GM10266 (cell line): ENCODE measurements around the gene CD47.

Experiments
- DNase-seq: peaks from one replicate; pipeline ENCODE4 v3.0.0; 2012; ENCODE audit errors: extremely low spot score
- CTCF ChIP-seq: IDR thresholded peaks from 2 replicates; pipeline ENCODE4 v1.5.1; 2012; ENCODE audit warnings: mild to moderate bottlenecking, low read depth; ENCODE audit not compliant: control insufficient read depth, insufficient read depth; ENCODE audit errors: missing control alignments

CD47 gene

GRCh38 chr3:108017587-108017986 is 73.2 kb downstream of the CD47 start:
- TF ChIP-seq CTCF = no peak
- no peak for DNase-seq

- DNase-seq = no peak
- no peak for TF ChIP-seq CTCF
Observed at GRCh38 chr3:108014943-108015342, 75.9 kb downstream of the CD47 start.

GRCh38 chr3:108013141-108014055 is 77.4 kb downstream of the CD47 start:
- no peak for TF ChIP-seq CTCF
- DNase-seq = no peak

- DNase-seq = no peak
- no peak for TF ChIP-seq CTCF
Observed at GRCh38 chr3:108012304-108012703, 78.5 kb downstream of the CD47 start.

GRCh38 chr3:108011616-108012015 is 79.2 kb downstream of the CD47 start:
- no peak for TF ChIP-seq CTCF
- DNase-seq = no peak

GRCh38 chr3:108008931-108009639 is 81.7 kb downstream of the CD47 start:
- no peak for TF ChIP-seq CTCF
- no peak for DNase-seq

GRCh38 chr3:108008106-108008505 is 82.7 kb downstream of the CD47 start:
- TF ChIP-seq CTCF = no peak
- DNase-seq = no peak
